Kidney epithelial cell (primary cell): ENCODE measurements around the gene SLC16A1. TPM values are rescaled to one million over a fixed set of nuclear protein-coding genes. Genes with fewer than 3 reads are reported as not detected.
"Not testable (repeated sequence)": the region's sequence is repeated elsewhere in the genome, so short reads cannot be mapped to it uniquely, and the experiment has no call there.

Source experiments
- DNase-seq: peaks from one replicate; pipeline ENCODE4 v3.0.0-alpha.2; 2010; ENCODE audit warnings: low read depth
- H3K27me3 ChIP-seq: 2 replicates; pipeline ENCODE4 v1.6.0; 2011; ENCODE audit warnings: low read length; ENCODE audit not compliant: control insufficient read depth, insufficient read depth
- H3K36me3 ChIP-seq: 2 replicates; pipeline ENCODE4 v1.5.1; 2011; ENCODE audit warnings: low read length; ENCODE audit not compliant: control insufficient read depth, insufficient read depth
- H3K4me3 ChIP-seq: 2 replicates; pipeline ENCODE4 v1.5.1; 2011; ENCODE audit warnings: low read depth, mild to moderate bottlenecking, control low read depth, low read length
- total RNA-seq: library from RNA; depleted of rRNA; stranded (reverse); fragments of >200 nt; gene quantifications from 2 replicates; pipeline ENCODE4 v1.2.3, GENCODE V29; 2015
- TF ChIP-seq, protein P1 (sequence below): IDR thresholded peaks from 2 replicates; pipeline ENCODE4 v1.5.1; 2011; ENCODE audit warnings: mild to moderate bottlenecking, moderate library complexity, low read length, control low read depth, inconsistent platforms; ENCODE audit not compliant: insufficient read depth, poor library complexity, severe bottlenecking

The SLC16A1 gene
- total RNA-seq, 1 donor from 2014 or later, result 93.6 TPM

GRCh38 chr1:112960384-112960783, 4.4 kb upstream of the SLC16A1 start:
- H3K4me3 ChIP-seq, result no peak overlapping the region
- no peak for DNase-seq
- H3K27me3 ChIP-seq, result no peaks in the 10 kb centered on the region
- no peaks in the 10 kb centered on the region for H3K36me3 ChIP-seq
- TF ChIP-seq, protein P1, sequence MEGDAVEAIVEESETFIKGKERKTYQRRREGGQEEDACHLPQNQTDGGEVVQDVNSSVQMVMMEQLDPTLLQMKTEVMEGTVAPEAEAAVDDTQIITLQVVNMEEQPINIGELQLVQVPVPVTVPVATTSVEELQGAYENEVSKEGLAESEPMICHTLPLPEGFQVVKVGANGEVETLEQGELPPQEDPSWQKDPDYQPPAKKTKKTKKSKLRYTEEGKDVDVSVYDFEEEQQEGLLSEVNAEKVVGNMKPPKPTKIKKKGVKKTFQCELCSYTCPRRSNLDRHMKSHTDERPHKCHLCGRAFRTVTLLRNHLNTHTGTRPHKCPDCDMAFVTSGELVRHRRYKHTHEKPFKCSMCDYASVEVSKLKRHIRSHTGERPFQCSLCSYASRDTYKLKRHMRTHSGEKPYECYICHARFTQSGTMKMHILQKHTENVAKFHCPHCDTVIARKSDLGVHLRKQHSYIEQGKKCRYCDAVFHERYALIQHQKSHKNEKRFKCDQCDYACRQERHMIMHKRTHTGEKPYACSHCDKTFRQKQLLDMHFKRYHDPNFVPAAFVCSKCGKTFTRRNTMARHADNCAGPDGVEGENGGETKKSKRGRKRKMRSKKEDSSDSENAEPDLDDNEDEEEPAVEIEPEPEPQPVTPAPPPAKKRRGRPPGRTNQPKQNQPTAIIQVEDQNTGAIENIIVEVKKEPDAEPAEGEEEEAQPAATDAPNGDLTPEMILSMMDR, result no peak

DNA sequence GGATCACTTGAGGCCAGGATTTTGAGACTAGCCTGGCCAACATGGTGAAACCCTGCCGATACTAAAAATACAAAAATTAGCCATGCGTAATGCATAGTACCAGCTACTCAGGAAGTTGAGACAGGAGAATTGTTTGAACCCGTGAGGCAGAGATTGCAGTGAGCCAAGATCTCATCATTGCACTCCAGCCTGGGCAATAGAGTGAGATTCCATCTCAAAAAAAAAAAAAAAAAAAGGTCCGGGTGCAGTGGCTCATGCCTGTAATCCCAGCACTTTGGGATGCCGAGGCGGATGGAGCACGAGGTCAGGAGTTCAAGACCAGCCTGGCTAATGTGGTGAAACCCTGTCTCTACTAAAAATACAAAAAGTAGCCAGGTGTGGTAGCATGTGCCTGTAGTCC, 2.2 kb upstream of the SLC16A1 start:
- DNase-seq, H3K36me3 ChIP-seq, H3K27me3 ChIP-seq: not testable (repeated sequence)
- H3K4me3 ChIP-seq, result peak overlapping the region; percentile 76

- Histone ChIP-seq H3K27me3 (no peaks in the 10 kb centered on the region), H3K4me3 (peak overlapping the region; percentile 76), H3K36me3 (no peaks in the 10 kb centered on the region)
- TF ChIP-seq, protein P1, result no peak
- peak; percentile 78 for DNase-seq
These were observed 1.3 kb upstream of the SLC16A1 start for GRCh38 chr1:112957133-112957812.

DNA sequence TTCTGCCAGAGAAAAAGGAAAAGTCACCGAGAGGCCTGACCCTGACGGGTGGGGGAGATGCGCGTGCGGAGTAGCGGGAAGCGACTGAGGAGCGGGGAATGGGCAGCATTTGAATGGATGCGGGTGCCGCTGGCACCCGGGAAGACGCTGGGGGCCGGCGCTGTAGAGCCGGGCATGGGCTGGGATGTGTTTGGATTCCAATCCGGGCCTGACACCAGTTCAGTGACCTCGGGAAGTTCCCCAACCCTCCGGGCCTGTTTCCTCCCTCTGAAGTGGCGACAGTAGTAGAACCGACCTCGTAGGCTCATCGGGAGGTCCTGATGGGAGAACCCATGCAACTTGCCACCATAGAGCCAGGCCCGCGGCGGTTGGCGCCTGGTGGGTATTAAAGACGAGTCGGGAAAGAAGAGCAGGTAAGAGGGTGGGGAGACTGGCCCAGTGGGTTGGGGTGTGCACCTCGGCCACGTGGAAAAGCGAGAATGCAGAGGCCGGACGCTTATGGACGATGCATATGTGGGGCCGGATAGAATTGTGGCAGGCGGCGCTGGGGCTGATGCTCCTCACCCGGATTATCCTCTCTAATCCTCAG, 642 bp upstream of the SLC16A1 start:
- TF ChIP-seq, protein P1, result no peak
- no peak for DNase-seq
- H3K36me3 ChIP-seq, result no peaks in the 10 kb centered on the region
- H3K4me3 ChIP-seq, result peak overlapping the region; percentile 76
- H3K27me3 ChIP-seq, result no peaks in the 10 kb centered on the region

GRCh38 chr1:112954945-112955772, 837 bp downstream of the SLC16A1 start:
- DNase-seq, result no peak
- Histone ChIP-seq H3K27me3 (no peaks in the 10 kb centered on the region), H3K4me3 (peak overlapping the region; percentile 76), H3K36me3 (no peaks in the 10 kb centered on the region)
- TF ChIP-seq, protein P1, result no peak

DNA sequence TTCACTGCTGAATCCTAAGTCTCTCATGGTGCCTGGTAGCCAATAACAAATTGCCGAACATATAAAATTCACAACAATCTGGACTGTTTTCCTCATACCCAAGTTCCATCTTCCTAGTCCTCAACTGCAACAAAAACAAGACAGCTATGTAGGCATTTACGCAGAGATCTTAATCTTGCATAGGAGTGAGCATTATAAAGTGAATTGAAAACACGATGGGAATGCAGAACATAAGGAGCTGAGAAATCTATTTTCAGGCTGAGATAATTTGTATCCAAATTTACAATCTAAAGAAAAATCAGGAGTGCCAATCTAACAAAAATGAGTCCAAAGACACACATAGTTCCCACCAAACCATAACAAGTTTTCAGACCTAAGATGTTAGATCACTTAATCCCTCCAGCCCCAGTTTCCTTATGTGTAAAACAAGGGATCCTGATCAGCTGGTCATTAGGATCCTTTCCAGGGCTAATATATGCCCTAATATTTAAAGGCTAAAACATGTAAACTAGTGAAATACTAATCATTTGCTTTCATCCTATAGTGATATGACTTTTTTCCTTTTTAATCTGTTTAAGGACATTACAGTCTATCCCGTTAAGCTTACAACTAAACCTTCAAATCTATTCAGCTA, 1.9 kb downstream of the SLC16A1 start:
- no peaks in the 10 kb centered on the region for H3K36me3 ChIP-seq
- H3K4me3 ChIP-seq, result peak overlapping the region; percentile 76
- TF ChIP-seq, protein P1, result no peak
- DNase-seq, result no peak
- no peaks in the 10 kb centered on the region for H3K27me3 ChIP-seq
